K562 (cell line): ENCODE results near the gene GRHL3. TPM values are rescaled to one million over a fixed set of nuclear protein-coding genes. Genes with fewer than 3 reads are reported as not detected.
A peak's percentile ranks its signal among the peaks of the same experiment; 100 is the strongest.

ENCODE experiments used
- ATAC-seq: fragments of 200-7000 bp; cut with Tn5 transposase; 3 replicates; pipeline ENCODE4 v1.9.1; 2020; ENCODE audit warnings: moderate library complexity
- BruUV-seq: library from RNA; stranded (reverse); fragments of 400-500 nt; replicated peaks from 2 replicates; lab custom pipeline; 2021; lab: Mats Ljungman, UMichigan
- CTCF ChIA-PET: fragments of 300-600 bp; formaldehyde crosslinking; extraction: SDS; loops from one replicate; lab custom pipeline; 2021; ENCODE audit warnings: low intra/inter-chr PET ratio; lab: Yijun Ruan, JAX
- POLR2A ChIA-PET: fragments of 300-600, 350-650 bp; sonication (Branson Sonifier 250); formaldehyde crosslinking; extraction: SDS; loops from one replicate; lab custom pipeline; 2021; ENCODE audit warnings: antibody characterized with exemption, inconsistent platforms; lab: Yijun Ruan, JAX
- DNase-seq, 4 experiments: peaks; one replicate each; pipeline versions ENCODE4 v3.0.0 to v3.0.0-alpha.2; 2011 to 2018; ENCODE audit warnings: low spot score in 3 of 4, mixed read lengths in 3 of 4; ENCODE audit errors: extremely low read depth in 1 of 4
- FAIRE-seq: peaks from 2 replicates; lab custom pipeline; 2011; peaks lifted over from hg19 to GRCh38; lab: Jason Lieb, UNC
- H2AFZ ChIP-seq: 2 replicates; pipeline ENCODE4 v1.6.0; 2011; ENCODE audit warnings: low read depth, low read length, control low read depth, inconsistent platforms
- H3K27ac ChIP-seq: fragments of 200-600 bp; 3 replicates; pipeline ENCODE4 v1.8.0; 2011; ENCODE audit warnings: low read depth, mild to moderate bottlenecking, control low read depth, inconsistent platforms, low read length, moderate library complexity, mixed read lengths; ENCODE audit errors: extremely low read depth
- H3K27me3 ChIP-seq, 2 experiments: fragments of 300-600 bp in 1 of 2; 2 replicates in 1 of 2; 3 replicates in 1 of 2; pipeline versions ENCODE4 v1.6.0 to v1.8.0; 2011; ENCODE audit warnings: inconsistent platforms in 2 of 2, low read length in 2 of 2, mild to moderate bottlenecking in 1 of 2, mixed read lengths in 1 of 2, moderate library complexity in 1 of 2; ENCODE audit not compliant: control insufficient read depth in 2 of 2, insufficient read depth in 2 of 2
- H3K36me3 ChIP-seq: fragments of 300-600 bp; 3 replicates; pipeline ENCODE4 v1.8.0; 2011; ENCODE audit warnings: mild to moderate bottlenecking, low read length, inconsistent platforms; ENCODE audit not compliant: control insufficient read depth, insufficient read depth
- H3K4me1 ChIP-seq, 2 experiments: fragments of 200-600 bp in 1 of 2; replicated peaks in 1 of 2; 2 replicates in 1 of 2; 3 replicates in 1 of 2; pipeline versions ENCODE4 v1.5.1 to v1.8.0; 2011; ENCODE audit warnings: inconsistent platforms in 2 of 2, low read length in 2 of 2, mild to moderate bottlenecking in 1 of 2, mixed read lengths in 1 of 2, moderate library complexity in 1 of 2; ENCODE audit not compliant: control insufficient read depth in 2 of 2, insufficient read depth in 2 of 2
- H3K4me2 ChIP-seq: 2 replicates; pipeline ENCODE4 v1.6.1; 2011; ENCODE audit warnings: low read length, control low read depth, inconsistent platforms, mixed read lengths; ENCODE audit not compliant: insufficient read depth
- H3K4me3 ChIP-seq: fragments of 200-600 bp; sonication (generic), shearing (Covaris generic); 2 replicates; pipeline ENCODE4 v1.5.1; 2016; ENCODE audit warnings: control low read depth, inconsistent platforms
- H3K79me2 ChIP-seq: fragments of 200-600 bp; 3 replicates; pipeline ENCODE4 v1.8.0; 2011; ENCODE audit warnings: low read length, inconsistent platforms; ENCODE audit not compliant: control insufficient read depth, insufficient read depth
- H3K9ac ChIP-seq, 2 experiments: 2 replicates each; pipeline versions ENCODE4 v1.6.0 to v1.6.1; 2011; ENCODE audit warnings: low read depth in 2 of 2, low read length in 2 of 2, control low read depth in 1 of 2, inconsistent platforms in 1 of 2, mild to moderate bottlenecking in 1 of 2, mixed read lengths in 1 of 2; ENCODE audit not compliant: insufficient read depth in 1 of 2
- H3K9me1 ChIP-seq: one replicate; pipeline ENCODE4 v1.6.0; 2011; ENCODE audit warnings: inconsistent platforms, mild to moderate bottlenecking, low read length, moderate library complexity; ENCODE audit not compliant: control insufficient read depth, insufficient read depth
- H3K9me3 ChIP-seq: replicated peaks from 2 replicates; pipeline ENCODE4 v1.5.1; 2011; ENCODE audit warnings: low read depth, low read length, inconsistent platforms; ENCODE audit not compliant: control insufficient read depth, insufficient read depth
- H4K20me1 ChIP-seq: replicated peaks from 2 replicates; pipeline ENCODE4 v1.6.1; 2011; ENCODE audit warnings: low read length, inconsistent platforms, mixed read lengths; ENCODE audit not compliant: control insufficient read depth, insufficient read depth
- CHD2 ChIP-seq: IDR thresholded peaks from 2 replicates; pipeline ENCODE4 v1.6.1; 2011; ENCODE audit warnings: low read depth, low read length
- EGR1 ChIP-seq: fragments of 450-650 bp; conservative IDR thresholded peaks from 2 replicates; pipeline ENCODE4 v1.6.1; 2017; ENCODE audit warnings: mild to moderate bottlenecking
- EP300 ChIP-seq: IDR thresholded peaks from 2 replicates; pipeline ENCODE4 v1.6.1; 2012; ENCODE audit warnings: low read length, improper control_type of control experiment
- ETV5 ChIP-seq: sonication (generic); formaldehyde crosslinking; IDR thresholded peaks from 2 replicates; pipeline ENCODE4 v1.4.0; 2020; ENCODE audit warnings: low read depth, mild to moderate bottlenecking, missing genetic modification reagents
- KDM1A ChIP-seq, 2 experiments: fragments of 450-650 bp; IDR thresholded peaks; 2 replicates each; pipeline ENCODE4 v1.6.1; 2016; ENCODE audit warnings: mild to moderate bottlenecking in 2 of 2
- KDM4B ChIP-seq, 2 experiments: fragments of 450-650 bp in 1 of 2; sonication (generic) in 1 of 2; IDR thresholded peaks; 2 replicates each; pipeline ENCODE4 v1.6.1; 2016 to 2017; ENCODE audit warnings: borderline replicate concordance in 2 of 2, antibody characterized with exemption in 1 of 2, low read depth in 1 of 2, mild to moderate bottlenecking in 1 of 2
- KLF16 ChIP-seq: IDR thresholded peaks from 2 replicates; pipeline ENCODE4 v1.6.1; 2016; ENCODE audit warnings: antibody characterized with exemption
- NR4A1 ChIP-seq, 2 experiments: fragments of 250-450 bp in 1 of 2; fragments of 450-650 bp in 1 of 2; sonication (Bioruptor Pico) in 1 of 2; IDR thresholded peaks; 2 replicates each; pipeline versions ENCODE4 v1.4.0 to v1.6.1; 2016 to 2020; ENCODE audit warnings: mild to moderate bottlenecking in 2 of 2, missing compliant biosample characterization in 1 of 2, missing genetic modification characterization in 1 of 2, moderate library complexity in 1 of 2
- POLR2AphosphoS2 ChIP-seq: IDR thresholded peaks from 2 replicates; pipeline ENCODE4 v1.6.1; 2012; ENCODE audit warnings: low read length, improper control_type of control experiment
- RUNX1 ChIP-seq: sonication (generic); IDR thresholded peaks from 2 replicates; pipeline ENCODE4 v1.6.1; 2016; ENCODE audit warnings: antibody characterized with exemption, low read depth
- SPI1 ChIP-seq: IDR thresholded peaks from 2 replicates; pipeline ENCODE4 v1.6.1; 2011; ENCODE audit warnings: low read depth, low read length, control low read depth, borderline replicate concordance
- TOE1 ChIP-seq, 2 experiments: fragments of 450-650 bp in 1 of 2; sonication (generic) in 1 of 2; formaldehyde crosslinking in 1 of 2; IDR thresholded peaks; 2 replicates each; pipeline versions ENCODE4 v1.7.1 to v1.8.0; 2016 to 2022; ENCODE audit warnings: borderline replicate concordance in 2 of 2, mild to moderate bottlenecking in 2 of 2, antibody characterized with exemption in 1 of 2, inconsistent platforms in 1 of 2, low read depth in 1 of 2, missing genetic modification reagents in 1 of 2, moderate library complexity in 1 of 2
- ZNF354B ChIP-seq: fragments of 250-450 bp; sonication (Bioruptor Pico); IDR thresholded peaks from 2 replicates; pipeline ENCODE4 v1.4.0; 2020
- WGBS: fragments of 100-300 bp; shearing (Covaris generic); methylation state at CpG from one replicate; pipeline ENCODE4 v1.1.6; 2016; ENCODE audit warnings: low coverage, mixed read lengths; ENCODE audit not compliant: insufficient coverage; ENCODE audit errors: missing lambda C conversion rate; 5-methylcytosine and 5-hydroxymethylcytosine counted together
- in situ Hi-C: fragments of 300-500 bp; cut with MboI; formaldehyde crosslinking; loops from 4 replicates; pipeline ENCODE4 v1.15.0; 2018; ENCODE audit warnings: inconsistent platforms, mixed read lengths
- intact Hi-C: fragments of 100-400 bp; cut with micrococcal nuclease; formaldehyde crosslinking; loops from 2 replicates; pipeline ENCODE4 v1.14.2; 2022
- polyA plus RNA-seq, 8 experiments: library from polyadenylated mRNA; depleted of rRNA in 4 of 8; stranded (reverse) in 5 of 8; unstranded in 3 of 8; fragments of >200 nt; fragmentation: Nextera tagmentation in 2 of 8; fragmentation: Illumina TruSeq in 1 of 8; extraction: Ambion mirVana in 2 of 8; extraction: Trizol in 1 of 8; gene quantifications; 2 replicates each; pipeline versions ENCODE4 v1.2.1 to v1.2.3, GENCODE V29; 2011 to 2014; ENCODE audit warnings: inconsistent platforms in 1 of 8, missing spikeins in 1 of 8
- total RNA-seq, 7 experiments: library from RNA; depleted of rRNA in 6 of 7; stranded (reverse); fragments of >200 nt in 6 of 7; fragmentation: Illumina TruSeq in 2 of 7; extraction: Trizol in 2 of 7; gene quantifications; 2 replicates each; pipeline versions ENCODE4 v1.2.1 to v1.2.3, GENCODE V29; 2011 to 2021; ENCODE audit warnings: low replicate concordance in 1 of 7
- TF ChIP-seq, protein P1 (sequence below), 2 experiments: fragments of 450-650 bp; conservative IDR thresholded peaks; 2 replicates each; pipeline ENCODE4 v1.6.1; 2017; ENCODE audit warnings: mild to moderate bottlenecking in 2 of 2, moderate library complexity in 2 of 2
- TF ChIP-seq, protein P2 (sequence below): fragments of 200-800 bp; sonication (Bioruptor generic); IDR thresholded peaks from 2 replicates; pipeline ENCODE4 v1.6.1; 2017; ENCODE audit warnings: missing genetic modification characterization, missing compliant biosample characterization
- TF ChIP-seq, protein P3 (sequence below), 2 experiments: fragments of 250-450 bp in 1 of 2; fragments of 450-650 bp in 1 of 2; sonication (Bioruptor Pico) in 1 of 2; IDR thresholded peaks; 2 replicates each; pipeline versions ENCODE4 v1.6.1 to v1.8.0; 2016 to 2021; ENCODE audit warnings: mild to moderate bottlenecking in 2 of 2, moderate library complexity in 2 of 2, missing compliant biosample characterization in 1 of 2, missing genetic modification characterization in 1 of 2

The GRHL3 gene
- total and polyA plus RNA-seq, 9 of the 15 experiments (the other 6 are each of a cell fraction or from before 2014, with no cell fraction given), result 0.01 to 0.04 TPM; not detected in 7

DNA sequence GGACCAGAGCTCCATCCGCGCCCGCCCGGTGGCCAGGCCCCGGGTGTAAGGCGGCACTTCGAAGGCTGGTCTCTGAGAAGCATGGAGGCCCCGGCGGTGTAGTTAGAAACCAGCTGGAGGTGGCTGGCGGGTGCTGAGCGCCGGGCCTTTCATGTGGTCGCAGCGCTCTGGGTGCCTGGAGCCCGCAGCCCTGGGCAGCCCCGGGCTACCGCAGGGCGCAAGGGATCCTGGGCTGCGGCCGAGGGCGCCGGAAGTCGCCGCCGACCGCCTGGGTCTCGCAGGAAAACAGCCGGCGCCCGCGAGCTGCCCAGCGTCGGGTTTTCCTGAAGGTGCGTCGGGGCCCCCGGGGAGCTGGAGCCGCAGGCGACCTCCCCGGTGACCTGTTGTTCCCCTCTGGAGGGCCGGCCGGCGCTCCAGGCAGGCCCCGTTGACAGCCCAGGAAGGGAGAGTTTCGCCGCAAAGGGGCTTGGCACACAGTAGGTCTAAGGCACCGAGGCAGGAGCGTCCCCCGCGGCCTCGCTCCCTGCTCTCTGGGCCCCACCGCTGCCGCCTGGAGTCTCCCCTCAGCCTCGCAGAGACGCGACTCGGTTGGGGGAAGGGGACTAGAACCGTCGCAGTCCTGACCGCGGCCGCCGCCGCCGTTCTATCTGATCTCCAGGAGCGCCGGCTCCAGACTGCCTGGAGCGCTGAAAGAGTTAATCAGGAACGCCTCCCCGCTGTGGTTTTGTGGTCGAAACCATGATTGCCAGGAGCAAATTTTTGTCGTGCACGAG lies 2.7 kb downstream of the GRHL3 start:
- Histone ChIP-seq H3K36me3 (no peaks in the 10 kb centered on the region), H3K9me3 (no peaks in the 10 kb centered on the region), H3K27ac (no peak overlapping the region), H3K4me2 (peak overlapping the region; percentile 73), H4K20me1 (peaks cover 30% of the 10 kb centered on the region; the same call in 1 of the 2 replicates), H3K9me1 (no peaks in the 10 kb centered on the region), H3K79me2 (no peaks in the 10 kb centered on the region), H3K4me3 (peak overlapping the region; percentile 40), H3K4me1 (peaks cover 5 to 15% of the 10 kb centered on the region in 2 experiments; a peak in 3 of 5 replicates), H3K9ac (peak overlapping the region; percentile 43 to 85; a peak in 3 of 4 replicates), H3K27me3 (peaks cover 76 to 80% of the 10 kb centered on the region in 2 experiments), H2AFZ (peak overlapping the region; percentile 81)
- ChIA-PET CTCF (no interaction called here), POLR2A (interaction anchor here (0.7 to 1.9 kb wide), 5 partner anchors 9 to 64 kb away, joined by 4 to 6 read pairs (median 4); no protein-coding TSS in a partner anchor)
- in situ Hi-C loops (no loop called here), intact Hi-C loops (no loop called here)
- WGBS, result 10% methylated on average over 72 of the region's 72 CpGs
- BruUV-seq, result no TSS peak
- DNase-seq (peak; percentile 81 to 84 (median 82)), FAIRE-seq (peak; percentile 76), ATAC-seq (peak; percentile 95)
- TF ChIP-seq KDM4B (IDR thresholded peaks at IDR 0.05; ENCODE audit: borderline replicate concordance in 2 of 2, low read depth in 1 of 2) (peak in 1 of 2 experiments; percentile 51; a peak in 1 of 4 replicates), KDM1A (IDR thresholded peaks at IDR 0.05) (peak; percentile 87 to 89), ZNF354B (CRISPR knock-in tag) (no peak), EGR1 (peak; percentile 25; the same call in 1 of the 2 replicates), TOE1 (IDR thresholded peaks at IDR 0.05; ENCODE audit: borderline replicate concordance) (peak; percentile 64; the same call in 1 of the 2 replicates), TOE1 (CRISPR knock-in tag; IDR thresholded peaks at IDR 0.05; ENCODE audit: borderline replicate concordance, low read depth) (no peak), CHD2 (0 out of 2 replicates have a peak, but pooled peaks have one; percentile 4), KLF16 (0 out of 2 replicates have a peak, but pooled peaks have one; percentile 32), NR4A1 (CRISPR knock-in tag; IDR thresholded peaks at IDR 0.05) (no peak), NR4A1 (tag; IDR thresholded peaks at IDR 0.05) (0 out of 2 replicates have a peak, but pooled peaks have one; percentile 45), EP300 (peak; percentile 33; the same call in 1 of the 2 replicates), POLR2AphosphoS2 (no peak), SPI1 (0 out of 2 replicates have a peak, but pooled peaks have one; percentile 6), RUNX1 (peak; percentile 83; the same call in 1 of the 2 replicates), ETV5 (peak; percentile 76)
- TF ChIP-seq, protein P1, sequence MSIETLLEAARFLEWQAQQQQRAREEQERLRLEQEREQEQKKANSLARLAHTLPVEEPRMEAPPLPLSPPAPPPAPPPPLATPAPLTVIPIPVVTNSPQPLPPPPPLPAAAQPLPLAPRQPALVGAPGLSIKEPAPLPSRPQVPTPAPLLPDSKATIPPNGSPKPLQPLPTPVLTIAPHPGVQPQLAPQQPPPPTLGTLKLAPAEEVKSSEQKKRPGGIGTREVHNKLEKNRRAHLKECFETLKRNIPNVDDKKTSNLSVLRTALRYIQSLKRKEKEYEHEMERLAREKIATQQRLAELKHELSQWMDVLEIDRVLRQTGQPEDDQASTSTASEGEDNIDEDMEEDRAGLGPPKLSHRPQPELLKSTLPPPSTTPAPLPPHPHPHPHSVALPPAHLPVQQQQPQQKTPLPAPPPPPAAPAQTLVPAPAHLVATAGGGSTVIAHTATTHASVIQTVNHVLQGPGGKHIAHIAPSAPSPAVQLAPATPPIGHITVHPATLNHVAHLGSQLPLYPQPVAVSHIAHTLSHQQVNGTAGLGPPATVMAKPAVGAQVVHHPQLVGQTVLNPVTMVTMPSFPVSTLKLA (conservative IDR thresholded peaks at IDR 0.05), result peak in 1 of 2 experiments; percentile 51; a peak in 1 of 4 replicates
- TF ChIP-seq, protein P2, sequence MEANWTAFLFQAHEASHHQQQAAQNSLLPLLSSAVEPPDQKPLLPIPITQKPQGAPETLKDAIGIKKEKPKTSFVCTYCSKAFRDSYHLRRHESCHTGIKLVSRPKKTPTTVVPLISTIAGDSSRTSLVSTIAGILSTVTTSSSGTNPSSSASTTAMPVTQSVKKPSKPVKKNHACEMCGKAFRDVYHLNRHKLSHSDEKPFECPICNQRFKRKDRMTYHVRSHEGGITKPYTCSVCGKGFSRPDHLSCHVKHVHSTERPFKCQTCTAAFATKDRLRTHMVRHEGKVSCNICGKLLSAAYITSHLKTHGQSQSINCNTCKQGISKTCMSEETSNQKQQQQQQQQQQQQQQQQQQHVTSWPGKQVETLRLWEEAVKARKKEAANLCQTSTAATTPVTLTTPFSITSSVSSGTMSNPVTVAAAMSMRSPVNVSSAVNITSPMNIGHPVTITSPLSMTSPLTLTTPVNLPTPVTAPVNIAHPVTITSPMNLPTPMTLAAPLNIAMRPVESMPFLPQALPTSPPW (CRISPR knock-in tag), result 0 out of 2 replicates have a peak, but pooled peaks have one; percentile 32
- TF ChIP-seq, protein P3, sequence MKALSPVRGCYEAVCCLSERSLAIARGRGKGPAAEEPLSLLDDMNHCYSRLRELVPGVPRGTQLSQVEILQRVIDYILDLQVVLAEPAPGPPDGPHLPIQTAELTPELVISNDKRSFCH (CRISPR knock-in tag; IDR thresholded peaks at IDR 0.05), result no peak
- TF ChIP-seq, protein P3 (tag; IDR thresholded peaks at IDR 0.05), result 0 out of 2 replicates have a peak, but pooled peaks have one; percentile 45
